SK-N-SH (cell line): ENCODE results near the gene APBA2. TPM values are rescaled to one million over a fixed set of nuclear protein-coding genes. Genes with fewer than 3 reads are reported as not detected.
A peak's percentile ranks its signal among the peaks of the same experiment; 100 is the strongest.
"Not testable (repeated sequence)": the region's sequence is repeated elsewhere in the genome, so short reads cannot be mapped to it uniquely, and the experiment has no call there.

Source experiments
- CTCF ChIA-PET: fragments of 300-600, 350-600 bp; formaldehyde crosslinking; extraction: SDS; loops from one replicate; lab custom pipeline; 2021; lab: Yijun Ruan, JAX
- POLR2A ChIA-PET: fragments of 350-600 bp; sonication (Branson Sonifier 250); formaldehyde crosslinking; extraction: SDS; loops from one replicate; lab custom pipeline; 2020; ENCODE audit warnings: antibody characterized with exemption, inconsistent platforms; lab: Yijun Ruan, JAX
- DNase-seq: peaks from one replicate; pipeline ENCODE4 v3.0.0; 2012
- H2AFZ ChIP-seq: fragments of 200-600 bp; sonication (generic); 2 replicates; pipeline ENCODE4 v1.8.1; 2016; ENCODE audit warnings: antibody characterized with exemption, mild to moderate bottlenecking, low read depth
- H3F3A ChIP-seq: fragments of 200-600 bp; sonication (generic); replicated peaks from 2 replicates; pipeline ENCODE3; 2016; ENCODE audit warnings: antibody characterized with exemption, mild to moderate bottlenecking; ENCODE audit not compliant: insufficient read depth
- H3K27ac ChIP-seq, 2 experiments: fragments of 200-500 bp in 1 of 2; fragments of 200-600 bp in 1 of 2; sonication (Bioruptor generic) in 1 of 2; sonication (generic), shearing (Covaris generic) in 1 of 2; 2 replicates each; pipeline versions ENCODE4 v1.5.1 to v1.6.1; 2014 to 2016; ENCODE audit warnings: low read depth in 2 of 2, inconsistent platforms in 1 of 2, low read length in 1 of 2, mild to moderate bottlenecking in 1 of 2, mixed read lengths in 1 of 2
- H3K27me3 ChIP-seq: fragments of 200-600 bp; sonication (generic), shearing (Covaris generic); 2 replicates; pipeline ENCODE4 v1.6.1; 2016; ENCODE audit warnings: mixed run types; ENCODE audit not compliant: insufficient read depth
- H3K36me3 ChIP-seq, 2 experiments: fragments of 200-500 bp in 1 of 2; fragments of 200-600 bp in 1 of 2; sonication (Bioruptor generic) in 1 of 2; sonication (generic) in 1 of 2; replicated peaks in 1 of 2; 2 replicates each; pipeline versions ENCODE3 to v1.5.1; 2014 to 2016; ENCODE audit warnings: low read length in 1 of 2, mild to moderate bottlenecking in 1 of 2; ENCODE audit not compliant: insufficient read depth in 2 of 2, control insufficient read depth in 1 of 2
- H3K4me1 ChIP-seq, 2 experiments: fragments of 200-500 bp in 1 of 2; fragments of 200-600 bp in 1 of 2; sonication (Bioruptor generic) in 1 of 2; sonication (generic), shearing (Covaris generic) in 1 of 2; 2 replicates each; pipeline versions ENCODE4 v1.5.1 to v1.6.1; 2014 to 2016; ENCODE audit warnings: low read depth in 1 of 2, low read length in 1 of 2, mixed run types in 1 of 2; ENCODE audit not compliant: insufficient read depth in 2 of 2, control insufficient read depth in 1 of 2
- H3K4me2 ChIP-seq: fragments of 200-600 bp; sonication (generic), shearing (Covaris generic); 2 replicates; pipeline ENCODE4 v1.6.1; 2017; ENCODE audit warnings: mixed run types
- H3K4me3 ChIP-seq, 2 experiments: fragments of 200-500 bp in 1 of 2; fragments of 200-600 bp in 1 of 2; sonication (Bioruptor generic) in 1 of 2; sonication (generic), shearing (Covaris generic) in 1 of 2; 2 replicates each; pipeline versions ENCODE4 v1.5.1 to v1.8.1; 2014 to 2016; ENCODE audit warnings: low read depth in 2 of 2, inconsistent platforms in 1 of 2, low read length in 1 of 2, mild to moderate bottlenecking in 1 of 2, mixed read lengths in 1 of 2, moderate library complexity in 1 of 2
- H3K79me2 ChIP-seq: fragments of 200-600 bp; sonication (generic); 2 replicates; pipeline ENCODE4 v1.8.1; 2017; ENCODE audit warnings: mild to moderate bottlenecking; ENCODE audit not compliant: insufficient read depth
- H3K9ac ChIP-seq: fragments of 200-600 bp; sonication (generic); 2 replicates; pipeline ENCODE4 v1.6.1; 2017; ENCODE audit warnings: mixed run types
- H3K9me2 ChIP-seq: fragments of 200-600 bp; sonication (generic); 2 replicates; pipeline ENCODE4 v1.6.1; 2017; ENCODE audit warnings: mixed run types
- H3K9me3 ChIP-seq: fragments of 200-600 bp; sonication (generic); 2 replicates; pipeline ENCODE4 v1.6.1; 2017; ENCODE audit warnings: mixed run types, mild to moderate bottlenecking, moderate library complexity
- H4K20me1 ChIP-seq: fragments of 200-600 bp; sonication (generic); 2 replicates; pipeline ENCODE4 v1.6.1; 2017; ENCODE audit warnings: mild to moderate bottlenecking, mixed run types; ENCODE audit not compliant: insufficient read depth
- FOSL2 ChIP-seq: IDR thresholded peaks from 2 replicates; pipeline ENCODE4 v1.4.0; 2012; ENCODE audit warnings: low read depth, mild to moderate bottlenecking, moderate library complexity, borderline replicate concordance
- FOXM1 ChIP-seq: IDR thresholded peaks from 2 replicates; pipeline ENCODE4 v1.4.0; 2012; ENCODE audit warnings: low read depth, mild to moderate bottlenecking
- JUND ChIP-seq: IDR thresholded peaks from 2 replicates; pipeline ENCODE4 v1.4.0; 2012
- MEF2A ChIP-seq: IDR thresholded peaks from 2 replicates; pipeline ENCODE4 v1.4.0; 2012; ENCODE audit warnings: low read depth, borderline replicate concordance
- NRF1 ChIP-seq: IDR thresholded peaks from 2 replicates; pipeline ENCODE4 v1.6.1; 2012; ENCODE audit warnings: low read depth, mild to moderate bottlenecking, low read length
- RAD21 ChIP-seq: IDR thresholded peaks from 2 replicates; pipeline ENCODE4 v1.6.1; 2012; ENCODE audit warnings: mild to moderate bottlenecking, low read length
- RCOR1 ChIP-seq: fragments of 150-350 bp; IDR thresholded peaks from 2 replicates; pipeline ENCODE4 v1.6.1; 2017; ENCODE audit warnings: antibody characterized with exemption, low read length
- RFX5 ChIP-seq: IDR thresholded peaks from 2 replicates; pipeline ENCODE4 v1.6.1; 2012; ENCODE audit warnings: mild to moderate bottlenecking, improper control_type of control experiment, low read length
- SMC3 ChIP-seq: IDR thresholded peaks from 2 replicates; pipeline ENCODE4 v1.6.1; 2012; ENCODE audit warnings: low read depth, low read length, improper control_type of control experiment
- TAF1 ChIP-seq: IDR thresholded peaks from 2 replicates; pipeline ENCODE4 v1.6.1; 2012; ENCODE audit warnings: low read depth, mild to moderate bottlenecking, low read length, moderate library complexity, borderline replicate concordance
- TCF12 ChIP-seq: IDR thresholded peaks from 2 replicates; pipeline ENCODE4 v1.4.0; 2012
- WGBS: methylation state at CpG from one replicate; pipeline ENCODE4 v1.1.6; 2017; ENCODE audit warnings: low lambda C conversion rate; 5-methylcytosine and 5-hydroxymethylcytosine counted together
- polyA plus RNA-seq, 3 experiments: library from polyadenylated mRNA; depleted of rRNA; stranded (reverse); fragments of >200 nt; gene quantifications; 2 replicates each; pipeline ENCODE4 v1.2.3, GENCODE V29; 2012
- TF ChIP-seq, protein P1 (sequence below): IDR thresholded peaks from 2 replicates; pipeline ENCODE4 v1.4.0; 2012; ENCODE audit warnings: low read depth, borderline replicate concordance
- TF ChIP-seq, protein P2 (sequence below): IDR thresholded peaks from 2 replicates; pipeline ENCODE4 v1.6.1; 2012; ENCODE audit warnings: mild to moderate bottlenecking, low read depth, low read length, moderate library complexity

The APBA2 gene
- polyA plus RNA-seq, 1 of the 3 experiments (the other 2 are of a cell fraction) = 12.7 TPM

- H3K9me2 ChIP-seq = no peaks in the 10 kb centered on the region
- peak overlapping the region; percentile 33; the same call in 1 of the 2 replicates for H3K4me2 ChIP-seq
- peaks cover 6 to 38% of the 10 kb centered on the region in 2 experiments; a peak in 3 of 4 replicates for H3K4me1 ChIP-seq
- no peak overlapping the region for H3K4me3 ChIP-seq
- H3K9ac ChIP-seq = no peak overlapping the region
- POLR2A ChIA-PET = no interaction called here
- H3K36me3 ChIP-seq = no peaks in the 10 kb centered on the region
- no peaks in the 10 kb centered on the region for H3K9me3 ChIP-seq
- H2AFZ ChIP-seq = no peak overlapping the region
- no peak for TF ChIP-seq FOSL2
- no peak for TF ChIP-seq RAD21
- no peak for TF ChIP-seq JUND
- TF ChIP-seq, protein P1, sequence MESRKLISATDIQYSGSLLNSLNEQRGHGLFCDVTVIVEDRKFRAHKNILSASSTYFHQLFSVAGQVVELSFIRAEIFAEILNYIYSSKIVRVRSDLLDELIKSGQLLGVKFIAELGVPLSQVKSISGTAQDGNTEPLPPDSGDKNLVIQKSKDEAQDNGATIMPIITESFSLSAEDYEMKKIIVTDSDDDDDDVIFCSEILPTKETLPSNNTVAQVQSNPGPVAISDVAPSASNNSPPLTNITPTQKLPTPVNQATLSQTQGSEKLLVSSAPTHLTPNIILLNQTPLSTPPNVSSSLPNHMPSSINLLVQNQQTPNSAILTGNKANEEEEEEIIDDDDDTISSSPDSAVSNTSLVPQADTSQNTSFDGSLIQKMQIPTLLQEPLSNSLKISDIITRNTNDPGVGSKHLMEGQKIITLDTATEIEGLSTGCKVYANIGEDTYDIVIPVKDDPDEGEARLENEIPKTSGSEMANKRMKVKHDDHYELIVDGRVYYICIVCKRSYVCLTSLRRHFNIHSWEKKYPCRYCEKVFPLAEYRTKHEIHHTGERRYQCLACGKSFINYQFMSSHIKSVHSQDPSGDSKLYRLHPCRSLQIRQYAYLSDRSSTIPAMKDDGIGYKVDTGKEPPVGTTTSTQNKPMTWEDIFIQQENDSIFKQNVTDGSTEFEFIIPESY = no peak
- no peak for TF ChIP-seq FOXM1
- no peak for TF ChIP-seq TAF1
- TF ChIP-seq, protein P2, sequence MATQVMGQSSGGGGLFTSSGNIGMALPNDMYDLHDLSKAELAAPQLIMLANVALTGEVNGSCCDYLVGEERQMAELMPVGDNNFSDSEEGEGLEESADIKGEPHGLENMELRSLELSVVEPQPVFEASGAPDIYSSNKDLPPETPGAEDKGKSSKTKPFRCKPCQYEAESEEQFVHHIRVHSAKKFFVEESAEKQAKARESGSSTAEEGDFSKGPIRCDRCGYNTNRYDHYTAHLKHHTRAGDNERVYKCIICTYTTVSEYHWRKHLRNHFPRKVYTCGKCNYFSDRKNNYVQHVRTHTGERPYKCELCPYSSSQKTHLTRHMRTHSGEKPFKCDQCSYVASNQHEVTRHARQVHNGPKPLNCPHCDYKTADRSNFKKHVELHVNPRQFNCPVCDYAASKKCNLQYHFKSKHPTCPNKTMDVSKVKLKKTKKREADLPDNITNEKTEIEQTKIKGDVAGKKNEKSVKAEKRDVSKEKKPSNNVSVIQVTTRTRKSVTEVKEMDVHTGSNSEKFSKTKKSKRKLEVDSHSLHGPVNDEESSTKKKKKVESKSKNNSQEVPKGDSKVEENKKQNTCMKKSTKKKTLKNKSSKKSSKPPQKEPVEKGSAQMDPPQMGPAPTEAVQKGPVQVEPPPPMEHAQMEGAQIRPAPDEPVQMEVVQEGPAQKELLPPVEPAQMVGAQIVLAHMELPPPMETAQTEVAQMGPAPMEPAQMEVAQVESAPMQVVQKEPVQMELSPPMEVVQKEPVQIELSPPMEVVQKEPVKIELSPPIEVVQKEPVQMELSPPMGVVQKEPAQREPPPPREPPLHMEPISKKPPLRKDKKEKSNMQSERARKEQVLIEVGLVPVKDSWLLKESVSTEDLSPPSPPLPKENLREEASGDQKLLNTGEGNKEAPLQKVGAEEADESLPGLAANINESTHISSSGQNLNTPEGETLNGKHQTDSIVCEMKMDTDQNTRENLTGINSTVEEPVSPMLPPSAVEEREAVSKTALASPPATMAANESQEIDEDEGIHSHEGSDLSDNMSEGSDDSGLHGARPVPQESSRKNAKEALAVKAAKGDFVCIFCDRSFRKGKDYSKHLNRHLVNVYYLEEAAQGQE = no peak
- no peak for TF ChIP-seq RFX5
- no peak for TF ChIP-seq RCOR1
- TF ChIP-seq MEF2A = no peak
- no peak for TF ChIP-seq SMC3
- no peak for TF ChIP-seq TCF12
- TF ChIP-seq NRF1 = no peak
- TF ChIP-seq, all 33 proteins: peak for 0
- H3K79me2 ChIP-seq = no peaks in the 10 kb centered on the region
- H3F3A ChIP-seq = peaks cover 4% of the 10 kb centered on the region
- 100% methylated on average over 1 of the region's 1 CpG for WGBS
- no peaks in the 10 kb centered on the region for H4K20me1 ChIP-seq
- H3K27me3 ChIP-seq = no peaks in the 10 kb centered on the region
- peak; percentile 37 for DNase-seq
- peak overlapping the region in 1 of 2 experiments; percentile 54; a peak in 1 of 4 replicates for H3K27ac ChIP-seq
- CTCF ChIA-PET = interaction anchor here (1.1 to 1.5 kb wide), 2 partner anchors 13 to 26 kb away, joined by 3 to 4 read pairs; no protein-coding TSS in a partner anchor
These were observed 158.7 kb downstream of the APBA2 start for GRCh38 chr15:29044503-29044901.

- WGBS = 89% methylated on average over 7 of the region's 7 CpGs
- H3K79me2 ChIP-seq, H3K27ac ChIP-seq, H3K4me3 ChIP-seq, H3K9me2 ChIP-seq, H3K36me3 ChIP-seq, H3F3A ChIP-seq, H3K9me3 ChIP-seq, H2AFZ ChIP-seq, H3K4me2 ChIP-seq, CTCF ChIA-PET, H3K27me3 ChIP-seq, H4K20me1 ChIP-seq, H3K9ac ChIP-seq, DNase-seq, POLR2A ChIA-PET: not testable (repeated sequence)
- H3K4me1 ChIP-seq = peaks cover 6 to 38% of the 10 kb centered on the region in 2 experiments; a peak in 3 of 4 replicates
These were observed 159.4 kb downstream of the APBA2 start for GRCh38 chr15:29045161-29045560.
